ENCODE data around the gene HGFAC. TPM values are rescaled to one million over a fixed set of nuclear protein-coding genes. Genes with fewer than 3 reads are reported as not detected.

The HGFAC gene
- total and polyA plus RNA-seq, 2 of the 13 experiments (the other 11 are each of a cell fraction or from before 2014, with no cell fraction given): 8.5 to 63.6 TPM

GRCh38 chr4:3442460-3442958 lies 741 bp downstream of the HGFAC start (continued):
- TF ChIP-seq ZNF616 (CRISPR knock-in tag; IDR thresholded peaks at IDR 0.05; ENCODE audit: low read depth): no peak
- no peak for TF ChIP-seq PAX8 (CRISPR knock-in tag; IDR thresholded peaks at IDR 0.05; ENCODE audit: borderline replicate concordance)
- no peak for TF ChIP-seq ERF (CRISPR knock-in tag; IDR thresholded peaks at IDR 0.05)
- TF ChIP-seq ZNF609 (CRISPR knock-in tag; IDR thresholded peaks at IDR 0.05; ENCODE audit: borderline replicate concordance): no peak
- no peak for TF ChIP-seq SKIL (CRISPR knock-in tag; IDR thresholded peaks at IDR 0.05; ENCODE audit: borderline replicate concordance)
- TF ChIP-seq GFI1 (CRISPR knock-in tag; IDR thresholded peaks at IDR 0.05; ENCODE audit: borderline replicate concordance): no peak
- TF ChIP-seq ZNF33A (CRISPR knock-in tag; IDR thresholded peaks at IDR 0.05; ENCODE audit: borderline replicate concordance): no peak
- peak; percentile 87 for TF ChIP-seq NR2F6 (IDR thresholded peaks at IDR 0.05)
- TF ChIP-seq NR2F6 (CRISPR knock-in tag; IDR thresholded peaks at IDR 0.05): peak; percentile 61; the same call in 1 of the 2 replicates
- TF ChIP-seq MTA1 (CRISPR knock-in tag; IDR thresholded peaks at IDR 0.05; ENCODE audit: borderline replicate concordance): no peak
- no peak for TF ChIP-seq PRDM15 (CRISPR knock-in tag; IDR thresholded peaks at IDR 0.05)
- TF ChIP-seq XRCC5 (optimal IDR thresholded peaks at IDR 0.05; ENCODE audit: low read length): no peak
- no peak for TF ChIP-seq NFIB (CRISPR knock-in tag; IDR thresholded peaks at IDR 0.05; ENCODE audit: borderline replicate concordance)
- TF ChIP-seq ETS1 (CRISPR knock-in tag; IDR thresholded peaks at IDR 0.05): no peak
- no peak for TF ChIP-seq ZKSCAN8 (CRISPR knock-in tag; IDR thresholded peaks at IDR 0.05; ENCODE audit: borderline replicate concordance)
- TF ChIP-seq FLYWCH1 (CRISPR knock-in tag; IDR thresholded peaks at IDR 0.05): no peak
- TF ChIP-seq ZSCAN5A (CRISPR knock-in tag; IDR thresholded peaks at IDR 0.05; ENCODE audit: borderline replicate concordance): no peak

Measured in HepG2 (cell line).